ENCODE measurements around the gene FAM20B. TPM values are rescaled to one million over a fixed set of nuclear protein-coding genes. Genes with fewer than 3 reads are reported as not detected.
"Not testable (repeated sequence)": the region's sequence is repeated elsewhere in the genome, so short reads cannot be mapped to it uniquely, and the experiment has no call there.

The FAM20B gene, protein sequence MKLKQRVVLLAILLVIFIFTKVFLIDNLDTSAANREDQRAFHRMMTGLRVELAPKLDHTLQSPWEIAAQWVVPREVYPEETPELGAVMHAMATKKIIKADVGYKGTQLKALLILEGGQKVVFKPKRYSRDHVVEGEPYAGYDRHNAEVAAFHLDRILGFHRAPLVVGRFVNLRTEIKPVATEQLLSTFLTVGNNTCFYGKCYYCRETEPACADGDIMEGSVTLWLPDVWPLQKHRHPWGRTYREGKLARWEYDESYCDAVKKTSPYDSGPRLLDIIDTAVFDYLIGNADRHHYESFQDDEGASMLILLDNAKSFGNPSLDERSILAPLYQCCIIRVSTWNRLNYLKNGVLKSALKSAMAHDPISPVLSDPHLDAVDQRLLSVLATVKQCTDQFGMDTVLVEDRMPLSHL
- polyA plus RNA-seq (ENCODE audit: insufficient read length): 28.2 TPM

DNA sequence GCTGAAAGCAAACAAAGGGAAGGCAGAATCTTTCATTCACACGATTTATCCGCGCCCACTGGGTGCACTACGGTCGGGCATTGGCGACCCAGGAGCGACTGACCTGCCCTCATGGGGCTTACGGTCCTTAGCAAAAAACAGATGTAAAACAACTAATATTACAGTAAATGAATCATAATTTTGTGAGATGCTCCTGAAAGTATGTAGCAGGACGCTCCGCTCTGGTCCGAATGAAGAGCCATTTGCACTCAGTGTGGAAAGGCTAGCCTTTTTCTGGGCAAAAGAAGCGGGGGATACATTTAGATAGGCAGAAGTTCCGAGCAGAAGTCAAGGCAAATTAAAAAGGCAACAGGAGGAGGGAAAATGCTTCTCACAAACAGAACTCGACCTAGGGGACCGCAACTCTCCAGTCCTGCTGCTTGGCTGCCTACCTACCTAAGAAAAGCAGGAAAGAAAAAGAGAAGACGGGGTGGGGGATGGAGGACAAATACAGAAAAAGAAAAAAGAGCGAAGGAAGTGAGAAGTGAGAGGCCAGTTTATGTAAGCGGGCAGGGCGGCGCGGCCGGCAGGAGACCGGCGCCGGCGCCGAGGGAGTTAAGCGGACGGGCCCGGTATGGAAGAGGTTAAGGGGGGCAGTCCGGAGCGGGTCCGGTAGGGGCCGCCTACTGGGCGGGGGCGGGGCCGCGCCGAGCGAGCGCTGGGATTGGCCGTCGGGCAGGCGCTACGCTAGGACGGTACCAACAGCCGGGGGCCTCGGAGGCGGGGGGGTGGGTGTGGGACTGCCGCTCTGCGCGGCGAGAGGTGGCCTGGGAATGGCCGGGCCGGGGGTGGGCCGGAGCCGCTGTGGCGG lies at the start of gene FAM20B:
TSS of gene FAM20B (plus strand) at position 770 of the 850 bp plus-strand sequence. CDS start 17,954 bp downstream, outside the sequence.
- peak; percentile 96 for DNase-seq

DNA sequence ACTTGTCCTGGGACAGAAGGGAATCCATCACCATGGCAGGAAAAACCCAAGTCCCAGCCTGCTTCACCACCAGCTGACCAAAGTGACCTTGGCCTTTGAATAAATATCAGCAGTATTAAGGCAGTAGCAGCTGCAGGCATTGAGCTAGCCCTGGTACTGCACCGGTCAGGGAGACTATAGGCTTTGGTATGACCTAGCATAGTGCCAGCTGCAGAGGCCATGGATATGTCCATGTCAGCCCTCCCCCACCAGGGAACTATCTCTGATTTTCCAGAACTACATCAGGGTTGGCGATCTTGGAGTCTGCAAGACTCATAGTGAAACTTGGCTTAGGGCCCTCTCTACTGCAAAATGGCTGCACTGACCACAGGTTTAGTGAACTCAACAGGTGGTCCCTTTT lies 49.2 kb upstream of the FAM20B start:
- DNase-seq: no peak

DNA sequence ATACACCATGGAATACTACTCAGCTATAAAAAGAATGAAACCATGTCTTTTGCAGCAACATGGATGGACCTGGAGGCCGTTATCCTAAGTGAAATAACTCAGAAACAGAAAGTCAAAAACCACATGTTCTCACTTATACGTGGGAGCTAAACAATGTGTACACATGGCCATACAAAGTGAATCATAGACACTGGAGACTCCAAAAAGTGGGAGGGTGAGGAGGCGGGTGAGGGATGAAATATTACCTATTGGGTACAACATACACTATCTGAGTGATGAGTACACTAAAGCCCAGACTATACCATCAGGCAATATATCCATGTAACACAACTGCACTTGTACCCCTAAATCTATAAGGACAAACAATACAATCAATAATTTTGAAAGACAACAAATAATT lies 39.5 kb upstream of the FAM20B start:
- no peak for DNase-seq

DNA sequence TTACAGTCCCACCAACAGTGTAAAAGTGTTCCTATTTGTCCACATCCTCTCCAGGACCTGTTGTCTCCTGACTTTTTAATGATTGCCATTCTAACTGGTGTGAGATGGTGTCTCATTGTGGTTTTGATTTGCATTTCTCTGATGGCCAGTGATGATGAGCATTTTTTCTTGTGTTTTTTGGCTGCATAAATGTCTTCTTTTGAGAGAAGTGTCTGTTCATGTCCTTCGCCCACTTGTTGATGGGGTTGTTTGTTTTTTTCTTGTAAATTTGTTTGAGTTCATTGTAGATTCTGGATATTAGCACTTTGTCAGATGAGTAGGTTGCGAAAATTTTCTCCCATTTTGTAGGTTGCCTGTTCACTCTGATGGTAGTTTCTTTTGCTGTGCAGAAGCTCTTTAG lies 37.5 kb upstream of the FAM20B start:
- DNase-seq: not testable (repeated sequence)

DNA sequence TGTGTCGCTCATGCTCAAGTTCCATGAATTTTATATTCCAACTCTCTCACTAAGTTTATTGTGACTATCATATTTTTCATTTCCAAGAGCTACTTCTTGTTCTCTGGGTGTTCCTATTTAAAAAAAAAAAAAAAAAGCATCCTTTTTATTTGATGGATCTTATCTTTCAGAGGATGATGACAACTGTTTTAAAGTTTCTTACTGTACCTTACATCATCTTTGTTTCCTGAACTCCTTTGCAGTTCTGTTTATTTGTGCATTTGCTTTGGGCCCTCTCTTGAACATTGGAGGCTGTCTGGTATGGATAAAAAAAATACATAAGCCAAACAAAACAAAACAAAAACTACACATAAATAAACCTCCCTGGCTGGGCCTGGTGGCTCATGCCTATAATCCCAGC lies 32.1 kb upstream of the FAM20B start:
- no peak for DNase-seq

DNA sequence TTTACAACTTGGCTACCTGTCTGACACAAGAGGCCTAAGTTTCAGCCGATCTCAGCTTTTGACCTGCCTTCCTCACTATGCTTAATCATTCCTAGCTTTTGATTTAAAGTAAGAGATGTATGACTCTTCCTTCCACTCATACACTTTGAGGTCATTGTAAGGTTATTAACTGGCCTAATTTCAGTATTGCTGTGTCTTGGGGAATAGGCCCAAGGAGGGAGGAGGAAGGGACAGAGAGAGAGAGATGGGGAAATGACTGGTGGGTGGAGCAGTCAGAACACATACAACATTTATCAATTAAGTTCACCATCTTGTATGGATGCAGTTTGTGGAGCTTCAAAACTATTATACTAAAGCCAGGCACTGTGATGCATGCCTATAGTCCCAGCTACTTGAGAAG lies 28.3 kb upstream of the FAM20B start:
- DNase-seq: no peak

DNA sequence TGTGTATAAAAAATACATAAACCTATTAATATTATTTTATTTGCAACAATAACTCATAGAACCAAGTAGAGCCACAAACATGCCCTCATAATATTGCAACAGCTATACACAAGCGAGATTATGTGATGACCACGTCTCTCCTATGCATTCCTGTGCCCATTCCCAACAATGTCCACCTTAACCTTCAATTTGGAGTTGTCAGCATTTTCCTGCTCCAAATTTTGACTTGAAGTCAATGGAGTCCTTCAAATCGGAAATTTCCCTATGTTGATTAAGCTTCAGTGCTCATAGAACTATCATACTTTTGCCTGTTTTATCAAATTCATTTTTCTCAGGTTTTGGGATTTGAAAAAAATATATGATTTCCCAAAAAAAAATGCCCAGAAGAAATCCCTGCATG lies 27.4 kb upstream of the FAM20B start:
- DNase-seq: no peak

DNA sequence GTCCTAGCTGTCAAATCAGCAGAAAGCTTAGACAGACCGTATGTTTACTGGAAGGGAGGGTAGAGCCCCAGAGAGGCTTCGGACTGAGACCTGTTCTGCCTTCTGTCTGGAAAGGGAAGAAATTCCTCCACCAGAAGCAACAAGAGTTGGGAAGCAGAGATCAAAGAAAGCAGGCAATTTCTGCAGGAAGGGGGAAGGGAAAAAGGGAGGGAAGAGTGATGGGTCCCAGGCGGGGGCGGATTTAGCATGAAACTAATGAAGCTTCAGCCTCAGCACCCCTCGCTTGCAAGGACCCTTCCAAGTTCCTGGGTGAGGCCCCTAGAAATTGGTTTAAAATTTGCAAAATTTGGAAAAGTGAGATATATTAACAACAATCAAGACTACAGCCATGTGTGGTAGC lies 26.6 kb upstream of the FAM20B start:
- DNase-seq: no peak

DNA sequence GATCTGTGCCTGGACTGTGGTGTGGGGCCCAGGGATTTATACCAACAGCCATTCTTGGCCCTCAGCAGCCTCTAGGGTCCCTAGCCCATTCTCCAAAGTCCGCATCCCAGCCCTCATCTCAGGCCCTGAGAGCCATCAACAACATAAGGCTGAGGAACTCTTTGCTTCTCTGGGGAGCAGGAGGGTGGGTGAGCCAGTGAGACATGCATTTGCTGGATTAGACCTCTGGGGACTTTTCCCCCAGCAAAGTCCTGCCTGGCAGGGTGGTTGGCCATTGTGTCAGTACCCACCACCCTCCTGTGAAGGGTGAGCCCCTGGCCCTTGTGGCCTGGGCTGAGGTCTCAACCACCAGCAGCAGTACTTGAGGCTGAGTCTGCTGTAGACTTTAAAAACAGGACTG lies 24.2 kb upstream of the FAM20B start:
- DNase-seq: no peak

DNA sequence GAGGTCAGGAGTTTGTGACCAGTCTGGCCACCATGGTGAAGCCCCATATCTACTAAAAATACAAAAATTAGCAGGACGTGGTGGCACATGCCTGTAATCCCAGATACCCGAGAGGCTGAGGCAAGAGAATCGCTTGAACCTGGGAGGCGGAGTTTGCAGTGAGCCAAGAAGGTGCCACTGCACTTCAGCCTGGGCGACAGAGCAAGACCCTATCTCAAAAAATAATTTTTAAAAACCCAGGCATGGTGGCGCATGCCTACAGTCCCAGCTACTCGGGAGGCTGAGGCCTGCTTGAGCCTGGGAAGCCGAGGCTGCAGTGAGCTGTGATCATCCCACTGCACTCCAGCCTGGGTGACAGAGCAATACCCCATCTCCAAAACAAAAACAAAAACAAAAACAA lies 23.6 kb upstream of the FAM20B start:
- DNase-seq: not testable (repeated sequence)

DNA sequence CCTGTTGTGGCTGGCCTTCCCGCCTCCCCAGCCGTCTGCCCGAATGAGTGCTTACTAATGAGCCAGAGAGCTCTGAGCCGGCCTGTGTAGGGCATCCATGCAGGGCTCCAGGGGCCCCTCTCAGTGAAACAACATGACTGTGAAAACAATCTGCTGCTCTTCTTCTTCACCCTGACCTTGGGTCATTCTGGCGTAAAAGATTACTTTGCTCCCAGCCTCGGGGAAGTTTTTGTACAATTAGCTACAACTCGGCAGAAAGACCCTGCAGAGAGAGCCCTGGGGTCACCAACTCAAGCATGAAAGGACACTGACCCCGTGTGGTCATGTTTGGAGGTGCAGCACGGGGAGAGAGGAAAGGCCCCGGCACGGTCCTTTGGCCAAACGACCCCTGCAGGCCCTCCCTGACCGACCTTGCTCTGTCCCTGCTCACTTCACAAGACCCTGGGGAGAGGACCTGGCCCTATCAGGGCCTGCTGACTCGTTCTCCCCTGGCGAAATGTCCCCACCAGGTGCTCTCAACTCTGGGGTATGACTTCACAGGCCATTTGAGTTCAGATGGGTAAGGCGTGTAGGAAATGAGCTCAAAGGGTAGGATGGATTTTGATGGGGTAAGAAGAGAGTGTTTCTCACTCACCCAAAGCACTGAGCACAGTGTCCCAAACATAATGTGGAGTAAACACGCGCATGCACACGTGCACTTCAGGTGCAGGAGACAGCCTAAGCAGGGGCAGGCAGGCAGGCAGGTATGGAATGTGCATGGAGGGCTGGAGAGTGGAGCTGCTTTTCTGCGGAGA lies 22.9 kb upstream of the FAM20B start:
- peak; percentile 82 for DNase-seq

DNA sequence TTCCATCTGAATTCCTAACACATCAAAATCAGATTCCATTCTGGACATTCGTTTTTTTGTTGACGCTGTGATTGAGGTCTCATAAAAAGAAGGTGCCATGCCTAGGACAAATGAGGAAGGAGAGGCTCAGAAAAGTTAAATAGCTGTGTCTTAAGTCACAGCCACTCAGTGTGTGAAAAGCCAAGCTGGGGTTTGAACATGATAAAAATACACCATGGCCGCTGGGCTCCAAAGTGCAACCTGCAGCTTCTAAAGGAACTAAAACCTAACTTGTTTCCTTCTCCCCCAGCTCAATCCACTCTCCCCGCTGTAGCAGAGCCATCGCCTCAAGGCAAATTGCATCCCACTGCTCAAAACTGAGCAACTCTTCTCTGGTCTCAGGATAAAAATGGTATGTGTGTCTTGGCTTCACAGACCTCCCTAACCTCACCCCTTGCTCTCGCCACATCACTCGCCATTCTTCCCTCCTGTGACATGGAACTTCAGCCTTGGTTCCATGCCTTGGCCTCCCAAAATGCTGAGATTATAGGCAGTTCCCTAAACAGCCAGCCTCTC lies 22.1 kb upstream of the FAM20B start:
- no peak for DNase-seq

DNA sequence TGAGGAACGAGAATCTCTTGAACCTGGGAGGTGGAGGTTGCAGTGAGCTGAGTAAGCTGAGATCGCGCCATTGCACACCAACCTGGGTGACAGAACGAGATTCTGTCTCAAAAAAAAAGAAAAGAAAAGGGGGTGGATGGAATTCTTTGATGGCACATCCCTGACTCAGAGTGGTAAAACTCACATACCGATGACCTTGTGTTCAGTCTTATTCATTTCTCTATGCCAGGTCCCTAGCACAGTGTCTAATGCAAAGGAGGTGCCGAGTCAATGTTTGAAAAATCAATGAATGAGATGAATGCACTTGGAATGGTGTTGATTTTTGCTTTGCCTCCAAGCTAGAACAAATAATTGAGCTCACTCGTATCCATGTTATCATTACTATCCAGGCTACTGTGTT lies 18.5 kb upstream of the FAM20B start:
- no peak for DNase-seq

DNA sequence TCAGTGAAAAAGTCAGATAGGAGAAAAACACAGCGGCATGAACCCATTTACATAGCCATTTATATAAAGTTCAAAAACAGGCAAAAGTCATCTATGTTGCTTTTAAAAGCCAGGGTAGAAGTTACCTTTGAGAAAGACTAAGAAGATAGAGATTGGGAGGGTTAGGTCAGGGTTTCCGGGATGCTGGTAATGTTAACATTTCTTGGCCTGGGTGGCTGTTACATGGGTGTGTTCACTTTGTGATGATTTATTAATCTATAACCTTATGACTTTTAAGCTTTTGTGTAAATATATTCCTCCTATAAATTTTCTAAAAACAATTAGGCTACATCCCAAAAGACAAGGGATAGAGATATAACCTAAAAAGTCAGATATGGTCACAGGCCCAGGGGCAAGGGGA lies 15.0 kb upstream of the FAM20B start:
- DNase-seq: no peak

DNA sequence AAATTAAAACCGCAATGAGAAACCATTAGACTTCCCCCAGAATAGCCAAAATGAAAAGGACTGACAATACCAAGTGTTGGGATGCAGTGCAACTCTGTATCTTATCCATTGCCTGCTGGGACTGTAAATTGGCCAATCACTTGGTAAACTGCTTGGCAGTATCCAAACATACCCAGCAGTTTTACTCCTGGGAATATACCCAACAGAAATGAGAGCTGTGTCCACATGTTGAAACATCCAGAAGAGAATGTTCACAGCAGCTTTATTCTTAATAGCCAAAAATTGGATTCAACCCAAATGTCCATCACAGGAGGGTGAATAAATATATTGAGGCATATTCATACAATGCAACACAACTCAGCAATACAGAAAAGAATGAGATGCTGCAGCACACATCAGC lies 13.7 kb upstream of the FAM20B start:
- DNase-seq: no peak

DNA sequence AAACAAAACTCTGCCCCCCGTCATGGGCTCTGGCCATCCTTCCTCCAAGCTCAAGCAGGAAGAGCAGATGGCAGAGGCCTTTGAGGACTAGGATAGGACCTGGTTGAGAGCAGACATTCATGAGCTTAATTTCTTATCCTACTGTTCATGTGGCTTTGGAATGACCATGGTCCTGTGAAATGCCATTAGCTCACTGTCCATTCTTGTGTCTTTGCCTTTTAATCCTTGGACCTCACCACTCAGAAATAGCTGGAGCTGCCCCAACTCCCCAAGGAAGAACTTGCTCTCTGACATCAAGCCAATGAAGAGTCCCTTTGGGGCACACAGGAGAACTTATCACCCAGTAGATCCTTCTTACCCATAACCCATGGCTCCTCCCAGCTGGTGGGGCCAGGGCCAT lies 11.6 kb upstream of the FAM20B start:
- no peak for DNase-seq

DNA sequence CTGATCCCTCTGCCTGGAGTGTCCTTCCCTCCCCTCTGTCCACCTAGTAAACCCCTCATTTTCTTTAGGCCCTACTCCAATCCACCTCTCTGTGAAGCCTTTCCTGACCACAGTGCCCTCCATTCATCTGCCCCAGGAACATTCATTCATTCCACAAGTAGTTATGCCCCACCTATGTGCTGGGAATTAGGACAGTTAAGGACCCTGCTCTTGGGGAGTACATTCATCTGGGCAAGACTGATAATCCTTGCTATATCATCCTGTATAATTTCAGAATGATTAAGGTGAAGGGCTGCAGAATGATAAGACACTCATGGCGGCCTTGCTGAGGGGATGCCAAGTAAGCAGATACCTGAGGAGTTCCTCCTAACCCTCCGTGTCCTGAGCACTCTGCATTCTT lies 10.3 kb upstream of the FAM20B start:
- DNase-seq: no peak

DNA sequence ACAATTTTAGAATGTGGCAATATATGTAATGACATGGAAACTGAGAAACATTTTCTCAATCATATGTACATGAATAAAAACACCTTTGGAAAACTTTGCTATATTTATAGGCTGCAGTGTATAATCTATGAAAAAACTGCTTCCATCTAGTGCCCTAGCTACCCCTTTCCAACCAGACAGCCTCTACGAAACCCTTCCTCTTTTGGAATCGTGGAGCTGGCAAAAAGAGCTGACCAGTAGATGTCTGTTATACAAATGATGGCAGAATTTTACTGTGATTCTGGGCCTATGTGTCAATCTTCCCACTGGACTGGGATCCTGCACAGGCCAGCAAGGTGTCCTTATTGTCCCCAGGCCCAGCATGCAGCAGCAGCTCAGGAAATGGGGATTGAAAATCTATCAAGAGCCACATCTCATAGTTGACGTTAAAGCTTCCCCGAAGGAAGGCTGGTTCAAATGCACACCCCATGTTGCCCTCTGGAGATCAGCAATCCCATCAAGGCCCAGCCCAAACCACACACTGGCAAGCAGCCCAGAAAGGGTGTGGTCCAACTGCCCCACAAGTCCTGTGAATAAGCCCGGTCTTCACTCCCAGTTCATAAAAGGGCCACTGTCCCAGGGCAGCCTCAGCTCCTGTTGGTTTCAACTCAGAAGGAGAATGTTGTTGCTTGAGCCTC lies 8.8 kb upstream of the FAM20B start:
- peak; percentile 65 for DNase-seq

DNA sequence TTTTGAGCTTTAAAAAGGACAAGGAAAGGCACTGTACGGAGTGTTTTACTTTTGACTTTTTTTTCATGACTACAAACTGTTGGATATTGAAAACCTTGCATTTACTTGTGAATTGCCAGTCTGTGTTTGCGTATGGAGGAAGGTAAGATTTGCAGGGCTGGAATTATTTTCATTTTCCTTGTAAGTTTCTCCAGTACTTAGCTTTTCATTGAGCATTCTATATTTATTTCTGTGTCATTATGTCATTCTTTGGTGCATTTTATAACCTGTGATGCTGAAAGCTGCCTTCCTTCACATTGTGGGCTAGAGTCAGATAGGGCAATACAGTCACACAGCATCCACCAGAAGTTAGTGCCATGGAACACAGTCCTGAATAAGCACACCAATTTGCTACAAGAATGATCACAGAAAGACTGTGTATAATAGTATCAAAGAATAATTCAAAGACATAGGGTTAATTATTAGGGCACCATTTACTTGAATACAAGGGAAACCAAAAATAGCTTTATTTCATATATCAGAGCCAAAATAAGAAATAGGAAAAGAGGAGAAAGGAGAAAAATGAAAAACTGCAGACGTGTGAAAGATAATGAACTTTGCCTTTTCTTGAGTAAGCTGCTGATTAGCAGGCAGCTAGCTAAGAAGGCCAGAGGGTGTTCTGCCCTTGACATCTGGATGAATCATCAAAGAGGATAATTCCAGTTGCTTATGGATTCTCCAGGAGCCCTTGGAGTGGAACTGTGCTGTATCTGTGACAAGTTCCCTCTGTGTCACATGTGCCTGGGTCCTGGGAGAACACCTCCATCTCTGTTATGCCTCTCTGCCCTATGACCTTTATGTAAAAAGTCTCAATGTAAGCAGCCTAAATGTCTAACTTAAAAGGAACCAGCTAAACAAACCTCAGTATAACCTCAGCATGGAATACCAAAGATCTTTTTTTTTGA lies 8.0 kb upstream of the FAM20B start:
- DNase-seq: no peak

DNA sequence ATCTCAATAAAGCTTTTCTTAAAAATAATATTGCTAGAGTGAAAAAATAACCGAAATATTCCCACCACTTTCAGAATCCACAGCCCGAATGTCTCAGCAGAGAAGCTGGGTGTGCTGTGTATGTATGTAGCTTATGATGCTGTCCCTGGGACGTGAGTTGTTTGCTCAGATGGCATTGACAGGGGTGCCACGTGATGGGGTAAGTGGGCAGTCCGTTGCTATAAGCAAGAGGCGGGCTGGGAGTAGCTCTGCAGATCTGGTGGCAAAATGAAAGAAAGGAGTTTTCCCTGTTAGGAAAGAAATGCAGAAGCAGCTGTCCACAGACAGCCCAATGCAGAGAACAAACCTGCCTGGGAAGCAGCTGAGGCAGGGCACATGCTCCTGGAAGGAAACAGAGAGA lies 3.8 kb upstream of the FAM20B start:
- DNase-seq: peak; percentile 22
